Spinal cord (tissue), 10 donors: Measurements from ENCODE around the gene NAPSA. TPM values are rescaled to one million over a fixed set of nuclear protein-coding genes. Genes with fewer than 3 reads are reported as not detected.
"Not testable (repeated sequence)": the region's sequence is repeated elsewhere in the genome, so short reads cannot be mapped to it uniquely, and the experiment has no call there.

ENCODE experiments used
- DNase-seq, 6 donors: peaks; one replicate each; pipeline versions ENCODE4 v3.0.0 to v3.0.0-alpha.2; 2013 to 2015; ENCODE audit warnings: low spot score in 6 of 6, low read depth in 4 of 6
- H3K27ac ChIP-seq: one replicate; pipeline ENCODE4 v1.5.1; 2013; ENCODE audit warnings: low read depth, low read length, control low read depth
- H3K27me3 ChIP-seq: one replicate; pipeline ENCODE4 v1.6.1; 2013; ENCODE audit warnings: low read length; ENCODE audit not compliant: control insufficient read depth, insufficient read depth
- H3K36me3 ChIP-seq: one replicate; pipeline ENCODE4 v1.6.1; 2013; ENCODE audit warnings: low read length; ENCODE audit not compliant: control insufficient read depth, insufficient read depth
- H3K4me1 ChIP-seq: one replicate; pipeline ENCODE4 v1.6.1; 2013; ENCODE audit warnings: low read length; ENCODE audit not compliant: control insufficient read depth, insufficient read depth
- H3K4me3 ChIP-seq: one replicate; pipeline ENCODE4 v1.5.1; 2013; ENCODE audit warnings: low read depth, low read length, control low read depth
- H3K9me3 ChIP-seq: one replicate; pipeline ENCODE4 v1.6.1; 2013; ENCODE audit warnings: low read length; ENCODE audit not compliant: control insufficient read depth, insufficient read depth
- WGBS: methylation state at CpG from one replicate; pipeline ENCODE4 v1.1.5; 2013; ENCODE audit warnings: missing lambda C conversion rate; ENCODE audit not compliant: insufficient coverage; 5-methylcytosine and 5-hydroxymethylcytosine counted together
- polyA plus RNA-seq, 2 donors: library from polyadenylated mRNA; unstranded; fragments of 120-200 nt; gene quantifications; one replicate each; pipeline ENCODE4 v1.2.1, GENCODE V29; 2013; ENCODE audit not compliant: insufficient read length in 2 of 2
- total RNA-seq, 2 donors: library from RNA; depleted of rRNA in 1 of 2; stranded (reverse); fragments of 120-200 nt in 1 of 2; fragments of >200 nt in 1 of 2; gene quantifications; one replicate each; pipeline versions ENCODE4 v1.2.3 to v1.2.4, GENCODE V29; 2013 to 2014
- donor health status: healthy.

The NAPSA gene
- total and polyA plus RNA-seq, 4 donors, result 0.79 to 3.3 (median 1.5) TPM

DNA sequence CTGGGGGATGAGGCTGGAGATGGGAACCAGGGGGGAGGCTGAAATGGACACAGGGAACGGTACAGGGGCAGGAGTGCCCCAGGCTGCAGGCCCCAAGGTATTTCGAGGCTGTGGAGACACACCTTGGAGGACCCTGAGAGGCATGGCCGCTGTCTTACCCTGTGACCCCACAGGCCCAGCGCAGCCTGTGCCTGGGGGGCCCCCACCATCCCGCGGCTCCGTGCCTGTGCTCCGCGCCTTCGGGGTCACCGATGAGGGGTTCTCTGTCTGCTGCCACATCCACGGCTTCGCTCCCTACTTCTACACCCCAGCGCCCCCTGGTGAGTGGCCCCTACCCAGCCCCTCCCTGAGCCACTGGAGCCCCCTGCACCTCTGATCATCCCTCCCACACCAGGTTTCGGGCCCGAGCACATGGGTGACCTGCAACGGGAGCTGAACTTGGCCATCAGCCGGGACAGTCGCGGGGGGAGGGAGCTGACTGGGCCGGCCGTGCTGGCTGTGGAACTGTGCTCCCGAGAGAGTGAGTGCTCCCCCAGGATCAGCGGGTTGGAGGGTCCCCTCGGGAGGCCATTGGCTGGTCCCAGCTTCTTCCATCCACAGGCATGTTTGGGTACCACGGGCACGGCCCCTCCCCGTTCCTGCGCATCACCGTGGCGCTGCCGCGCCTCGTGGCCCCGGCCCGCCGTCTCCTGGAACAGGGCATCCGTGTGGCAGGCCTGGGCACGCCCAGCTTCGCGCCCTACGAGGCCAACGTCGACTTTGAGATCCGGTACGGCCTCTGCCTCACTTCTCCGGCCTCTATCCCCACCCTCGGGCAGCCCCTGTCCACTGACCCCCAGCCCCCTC is 36.4 kb upstream of the NAPSA start:
- H3K4me1 ChIP-seq, result no peaks in the 10 kb centered on the region
- 94% methylated on average over 45 of the region's 48 CpGs for WGBS
- no peak for DNase-seq
- H3K27ac ChIP-seq, result no peak overlapping the region
- no peak overlapping the region for H3K4me3 ChIP-seq
- no peaks in the 10 kb centered on the region for H3K9me3 ChIP-seq
- H3K27me3 ChIP-seq, result no peaks in the 10 kb centered on the region
- peaks cover 54% of the 10 kb centered on the region for H3K36me3 ChIP-seq

DNA sequence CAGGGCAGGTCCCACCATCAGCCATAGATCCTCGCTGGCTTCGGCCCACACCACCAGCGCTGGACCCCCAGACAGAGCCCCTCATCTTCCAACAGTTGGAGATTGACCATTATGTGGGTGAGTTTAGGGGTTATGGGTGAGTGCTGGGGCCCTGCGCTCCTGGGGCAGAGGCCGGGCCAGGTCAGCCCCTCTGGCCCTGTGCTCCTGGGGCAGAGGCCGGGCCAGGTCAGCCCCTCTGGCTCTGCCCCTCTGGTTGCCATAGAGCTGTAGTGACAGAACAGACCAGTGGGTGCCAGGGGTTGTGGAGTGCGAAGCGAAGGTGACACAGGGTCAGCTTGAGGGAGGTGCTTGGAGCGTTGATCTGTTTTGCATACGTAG is 33.9 kb upstream of the NAPSA start:
- Histone ChIP-seq H3K27ac (no peak overlapping the region), H3K9me3 (no peaks in the 10 kb centered on the region), H3K27me3 (no peaks in the 10 kb centered on the region), H3K4me1 (no peaks in the 10 kb centered on the region), H3K4me3 (no peak overlapping the region), H3K36me3 (peaks cover 39% of the 10 kb centered on the region)
- 100% methylated on average over 5 of the region's 10 CpGs for WGBS
- DNase-seq, result no peak

DNA sequence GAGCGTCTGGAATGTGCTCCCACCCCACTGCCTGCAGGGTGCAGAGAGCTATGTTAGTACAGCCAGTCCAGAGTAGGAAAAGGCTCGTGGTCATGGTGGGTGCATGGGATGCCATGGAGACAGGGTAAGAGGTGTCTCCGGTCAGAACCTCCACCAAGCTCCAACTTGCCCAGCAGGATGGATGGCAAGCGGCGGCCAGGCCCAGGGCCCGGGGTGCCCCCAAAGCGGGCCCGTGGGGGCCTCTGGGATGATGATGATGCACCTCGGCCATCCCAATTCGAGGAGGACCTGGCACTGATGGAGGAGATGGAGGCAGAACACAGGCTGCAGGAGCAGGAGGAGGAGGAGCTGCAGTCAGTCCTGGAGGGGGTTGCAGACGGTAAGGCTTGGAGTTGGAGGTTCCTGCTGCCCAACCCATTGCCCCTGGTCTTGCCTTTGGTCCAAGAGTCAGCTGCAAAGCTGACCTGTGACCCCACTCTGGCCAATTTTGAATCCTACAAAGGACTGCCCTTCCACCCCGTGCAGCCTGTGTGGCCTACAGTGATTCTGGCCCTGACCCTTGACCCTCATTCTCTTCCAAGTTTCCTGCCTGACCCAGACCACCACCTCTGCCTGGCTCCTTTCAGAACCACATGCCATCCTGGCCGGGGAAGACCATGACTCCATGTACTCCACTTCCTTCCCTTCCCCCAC is 33.4 kb upstream of the NAPSA start:
- no peak for DNase-seq
- H3K36me3 ChIP-seq, result peaks cover 38% of the 10 kb centered on the region
- WGBS, result 82% methylated on average over 10 of the region's 13 CpGs
- no peaks in the 10 kb centered on the region for H3K9me3 ChIP-seq
- no peak overlapping the region for H3K27ac ChIP-seq
- H3K4me1 ChIP-seq, result no peaks in the 10 kb centered on the region
- H3K27me3 ChIP-seq, result no peaks in the 10 kb centered on the region
- no peak overlapping the region for H3K4me3 ChIP-seq

DNA sequence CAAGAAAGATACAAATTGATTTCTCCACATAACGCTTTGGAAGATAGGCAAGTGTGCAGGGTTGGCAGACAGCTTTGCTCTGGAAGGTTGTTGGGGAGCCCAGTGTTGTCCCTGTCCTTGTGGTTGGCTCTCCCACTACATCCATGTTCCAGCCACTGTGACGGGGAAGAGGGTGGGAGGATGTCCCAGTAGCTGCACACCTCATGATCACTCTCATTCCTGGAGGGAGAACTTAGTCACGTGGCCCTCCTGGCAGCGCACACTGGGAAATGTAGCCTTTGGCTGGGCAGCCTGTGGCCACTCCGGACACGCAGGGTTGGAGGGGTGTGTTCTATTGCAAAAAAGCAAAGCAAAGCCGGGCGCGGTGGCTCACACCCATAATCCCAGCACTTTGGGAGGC is 28.6 kb upstream of the NAPSA start:
- H3K27ac ChIP-seq, result no peak overlapping the region
- no CpG with 5 or more reads among the region's 9 CpGs for WGBS
- H3K4me3 ChIP-seq, result no peak overlapping the region
- H3K9me3 ChIP-seq, result no peaks in the 10 kb centered on the region
- DNase-seq, result no peak
- no peaks in the 10 kb centered on the region for H3K27me3 ChIP-seq
- no peaks in the 10 kb centered on the region for H3K4me1 ChIP-seq
- peaks cover 11% of the 10 kb centered on the region for H3K36me3 ChIP-seq

DNA sequence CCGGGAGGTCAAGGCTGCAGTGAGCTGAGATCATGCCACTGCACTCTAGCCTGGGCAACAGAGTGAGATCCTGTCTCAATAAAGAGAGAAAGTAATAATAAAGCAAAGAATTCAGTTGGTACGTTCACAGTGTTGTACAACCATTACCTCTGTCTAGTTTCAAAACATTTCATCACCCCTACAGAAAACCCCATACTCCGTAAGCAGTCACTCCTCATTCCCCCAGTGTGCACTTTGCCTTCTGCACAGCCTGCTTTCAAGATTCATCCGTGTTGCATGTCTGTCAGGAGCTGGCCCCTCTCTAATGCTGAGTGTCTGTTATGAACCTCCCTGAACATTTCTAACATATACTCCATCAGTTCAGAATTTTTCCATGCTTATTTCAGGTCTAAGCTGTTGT is 28.1 kb upstream of the NAPSA start:
- Histone ChIP-seq H3K27ac (no peak overlapping the region), H3K27me3 (no peaks in the 10 kb centered on the region), H3K4me3 (no peak overlapping the region), H3K4me1 (no peaks in the 10 kb centered on the region), H3K36me3 (peaks cover 7% of the 10 kb centered on the region), H3K9me3 (no peaks in the 10 kb centered on the region)
- DNase-seq, result no peak
- 95% methylated on average over 4 of the region's 4 CpGs for WGBS

DNA sequence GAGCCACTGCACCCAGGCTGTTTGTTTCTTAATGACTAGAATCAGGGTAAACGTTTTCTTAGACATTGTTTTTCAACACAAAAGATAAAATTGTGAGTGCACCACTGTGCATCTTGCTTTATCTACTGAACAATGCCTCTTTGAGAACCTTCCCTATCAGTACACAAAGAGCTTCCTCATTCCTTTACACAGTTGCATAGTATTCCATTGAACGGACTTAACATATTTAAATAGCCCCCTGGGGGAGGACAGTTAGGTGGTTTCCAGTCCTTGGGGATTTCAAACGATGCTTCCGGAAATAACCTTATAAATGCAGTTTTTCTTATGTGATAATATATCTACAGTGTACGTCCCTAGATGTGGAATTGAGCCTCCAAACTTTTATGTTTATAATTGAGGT is 27.3 kb upstream of the NAPSA start:
- Histone ChIP-seq H3K4me1 (no peaks in the 10 kb centered on the region), H3K27ac (no peak overlapping the region), H3K27me3 (no peaks in the 10 kb centered on the region), H3K36me3 (peaks cover 4% of the 10 kb centered on the region), H3K9me3 (no peaks in the 10 kb centered on the region), H3K4me3 (no peak overlapping the region)
- DNase-seq, result no peak
- no CpG with 5 or more reads among the region's 5 CpGs for WGBS

DNA sequence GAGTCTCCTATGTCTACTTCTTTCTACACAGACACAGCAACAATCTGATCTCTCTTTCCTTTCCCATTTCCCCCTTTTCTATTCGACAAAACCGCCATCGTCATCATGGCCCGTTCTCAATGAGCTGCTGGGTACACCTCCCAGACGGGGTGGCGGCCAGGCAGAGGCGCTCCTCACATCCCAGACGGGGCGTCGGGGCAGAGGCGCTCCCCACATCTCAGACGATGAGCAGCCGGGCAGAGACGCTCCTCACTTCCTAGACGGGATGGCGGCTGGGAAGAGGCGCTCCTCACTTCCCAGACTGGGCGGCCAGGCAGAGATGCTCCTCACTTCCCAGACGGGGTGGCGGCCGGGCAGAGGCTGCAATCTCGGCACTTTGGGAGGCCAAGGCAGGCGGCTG is 25.5 kb upstream of the NAPSA start:
- DNase-seq, H3K27ac ChIP-seq, H3K4me1 ChIP-seq, H3K9me3 ChIP-seq, H3K4me3 ChIP-seq, H3K27me3 ChIP-seq: not testable (repeated sequence)
- 99% methylated on average over 15 of the region's 23 CpGs for WGBS
- H3K36me3 ChIP-seq, result peaks cover 15% of the 10 kb centered on the region

DNA sequence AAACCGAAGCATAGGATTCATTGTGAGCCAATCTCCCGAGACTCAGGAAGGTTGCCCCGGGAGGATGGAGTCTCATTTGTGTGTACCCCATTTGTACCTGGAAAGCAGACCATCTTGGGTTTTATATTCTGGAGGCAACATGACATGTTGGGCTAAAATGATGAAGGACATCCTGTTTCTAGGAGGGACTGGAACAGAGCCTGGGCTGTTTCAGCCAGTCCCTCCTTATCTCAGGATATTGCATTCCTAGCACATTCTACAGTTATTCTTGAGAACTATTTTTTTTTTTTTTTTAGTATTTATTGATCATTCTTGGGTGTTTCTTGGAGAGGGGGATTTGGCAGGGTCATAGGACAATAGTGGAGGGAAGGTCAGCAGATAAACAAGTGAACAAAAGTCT is 24.9 kb upstream of the NAPSA start:
- not testable (repeated sequence) for H3K4me3 ChIP-seq, DNase-seq
- no CpG with 5 or more reads among the region's 3 CpGs for WGBS

DNA sequence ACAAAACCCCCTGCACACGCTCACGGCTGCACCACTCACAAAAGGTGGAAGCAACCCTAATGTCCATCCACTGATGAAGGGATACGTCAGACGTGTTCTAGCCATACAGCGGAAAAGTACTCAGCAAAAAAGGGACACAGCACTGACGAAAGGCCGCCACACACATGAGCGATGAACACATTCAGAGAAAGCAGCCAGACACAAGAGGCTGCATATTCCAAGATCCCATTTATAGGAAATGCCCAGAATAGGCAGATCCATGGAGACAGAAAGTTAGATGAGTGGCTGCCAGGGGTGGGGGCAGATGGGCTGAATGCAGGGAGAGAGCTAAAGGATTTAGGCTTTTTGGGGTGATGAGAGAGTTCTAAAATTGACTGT is 22.4 kb upstream of the NAPSA start:
- WGBS, result 79% methylated on average over 6 of the region's 8 CpGs
- no peak for DNase-seq
- Histone ChIP-seq H3K4me1 (peaks cover 31% of the 10 kb centered on the region), H3K4me3 (no peak overlapping the region), H3K9me3 (no peaks in the 10 kb centered on the region), H3K27ac (no peak overlapping the region), H3K36me3 (peaks cover 14% of the 10 kb centered on the region), H3K27me3 (no peaks in the 10 kb centered on the region)

More for the DNA sequence above, 24.9 kb upstream of the NAPSA start:
- Histone ChIP-seq H3K36me3 (peaks cover 15% of the 10 kb centered on the region), H3K4me1 (peaks cover 14% of the 10 kb centered on the region)
- H3K9me3 ChIP-seq, H3K27me3 ChIP-seq, H3K27ac ChIP-seq: not testable (repeated sequence)
